GM06990 (cell line): ENCODE results near the gene MORC2.

Experiments used
- DNase-seq: peaks from one replicate; pipeline ENCODE4 v3.0.0-alpha.2; 2011; ENCODE audit not compliant: insufficient read length; ENCODE audit errors: extremely low read depth
- H3K27me3 ChIP-seq: replicated peaks from 2 replicates; pipeline ENCODE4 v1.6.0; 2011; ENCODE audit warnings: low read length; ENCODE audit not compliant: control insufficient read depth, insufficient read depth
- H3K36me3 ChIP-seq: 2 replicates; pipeline ENCODE4 v1.5.1; 2011; ENCODE audit warnings: low read length; ENCODE audit not compliant: control insufficient read depth, insufficient read depth
- H3K4me3 ChIP-seq: replicated peaks from 2 replicates; pipeline ENCODE4 v1.5.1; 2011; ENCODE audit warnings: low read depth, mild to moderate bottlenecking, control low read depth, low read length
- TF ChIP-seq, protein P1 (sequence below): IDR thresholded peaks from 2 replicates; pipeline ENCODE4 v1.5.1; 2011; ENCODE audit warnings: low read length, control low read depth, mild to moderate bottlenecking, inconsistent platforms; ENCODE audit not compliant: insufficient read depth, poor library complexity, severe bottlenecking

MORC2 gene

DNA sequence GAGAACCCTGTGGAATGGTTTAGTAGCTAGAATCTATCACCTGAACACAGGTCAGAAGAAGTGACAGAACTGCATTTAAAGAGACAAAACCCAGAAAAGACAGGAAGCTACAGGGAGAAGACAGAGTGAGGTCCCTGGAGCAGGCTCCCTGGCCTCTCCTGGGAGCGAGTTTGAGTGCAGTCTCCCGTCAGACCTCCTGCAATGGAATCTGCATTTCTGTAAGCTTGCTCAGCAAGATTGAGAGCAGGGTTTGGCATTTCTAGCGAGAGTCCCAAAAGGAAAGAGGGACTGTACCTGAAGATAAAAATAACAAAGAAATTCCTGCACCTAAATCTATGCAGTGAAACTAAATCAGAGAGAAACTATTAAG, 74.2 kb downstream of the MORC2 start:
- H3K27me3 ChIP-seq, result no peaks in the 10 kb centered on the region
- TF ChIP-seq, protein P1, sequence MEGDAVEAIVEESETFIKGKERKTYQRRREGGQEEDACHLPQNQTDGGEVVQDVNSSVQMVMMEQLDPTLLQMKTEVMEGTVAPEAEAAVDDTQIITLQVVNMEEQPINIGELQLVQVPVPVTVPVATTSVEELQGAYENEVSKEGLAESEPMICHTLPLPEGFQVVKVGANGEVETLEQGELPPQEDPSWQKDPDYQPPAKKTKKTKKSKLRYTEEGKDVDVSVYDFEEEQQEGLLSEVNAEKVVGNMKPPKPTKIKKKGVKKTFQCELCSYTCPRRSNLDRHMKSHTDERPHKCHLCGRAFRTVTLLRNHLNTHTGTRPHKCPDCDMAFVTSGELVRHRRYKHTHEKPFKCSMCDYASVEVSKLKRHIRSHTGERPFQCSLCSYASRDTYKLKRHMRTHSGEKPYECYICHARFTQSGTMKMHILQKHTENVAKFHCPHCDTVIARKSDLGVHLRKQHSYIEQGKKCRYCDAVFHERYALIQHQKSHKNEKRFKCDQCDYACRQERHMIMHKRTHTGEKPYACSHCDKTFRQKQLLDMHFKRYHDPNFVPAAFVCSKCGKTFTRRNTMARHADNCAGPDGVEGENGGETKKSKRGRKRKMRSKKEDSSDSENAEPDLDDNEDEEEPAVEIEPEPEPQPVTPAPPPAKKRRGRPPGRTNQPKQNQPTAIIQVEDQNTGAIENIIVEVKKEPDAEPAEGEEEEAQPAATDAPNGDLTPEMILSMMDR, result no peak
- no peak overlapping the region for H3K4me3 ChIP-seq
- no peaks in the 10 kb centered on the region for H3K36me3 ChIP-seq
- no peak for DNase-seq

DNA sequence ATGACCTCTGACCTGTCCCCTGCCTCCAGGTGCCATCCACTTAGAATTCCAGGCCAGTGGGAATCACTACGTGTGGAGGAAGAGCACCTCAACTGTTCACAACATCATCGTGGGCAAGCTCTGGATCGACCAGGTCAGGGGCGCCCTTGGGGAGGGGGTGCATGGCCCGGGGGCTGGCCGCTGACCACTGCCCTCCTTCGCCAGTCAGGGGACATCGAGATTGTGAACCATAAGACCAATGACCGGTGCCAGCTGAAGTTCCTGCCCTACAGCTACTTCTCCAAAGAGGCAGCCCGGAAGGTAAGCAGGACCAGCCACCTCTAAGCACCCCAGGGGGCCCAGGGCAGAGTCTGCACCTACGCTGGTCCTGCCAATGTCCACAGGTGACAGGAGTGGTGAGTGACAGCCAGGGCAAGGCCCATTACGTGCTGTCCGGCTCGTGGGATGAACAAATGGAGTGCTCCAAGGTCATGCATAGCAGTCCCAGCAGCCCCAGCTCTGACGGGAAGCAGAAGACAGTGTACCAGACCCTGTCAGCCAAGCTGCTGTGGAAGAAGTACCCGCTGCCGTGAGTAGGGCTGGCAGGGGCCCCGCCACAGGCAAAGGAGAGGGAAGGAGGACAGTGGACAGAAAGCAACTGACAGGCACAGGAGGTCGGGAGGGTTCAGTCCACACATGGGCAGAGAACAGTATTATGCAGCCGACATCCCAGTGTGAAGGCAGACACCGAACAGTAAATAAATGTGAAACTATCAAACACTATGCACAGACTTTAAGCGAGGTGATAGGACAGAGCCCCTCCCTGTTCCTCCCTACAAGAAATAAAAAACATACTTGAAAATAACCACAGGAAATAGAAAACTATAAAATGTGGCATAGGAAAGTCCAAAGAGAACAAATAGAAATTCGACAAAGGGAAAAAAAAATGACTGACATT, 74.9 kb downstream of the MORC2 start:
- no peak for DNase-seq
- H3K4me3 ChIP-seq, result no peak overlapping the region
- no peaks in the 10 kb centered on the region for H3K36me3 ChIP-seq
- TF ChIP-seq, protein P1, result no peak
- no peaks in the 10 kb centered on the region for H3K27me3 ChIP-seq

DNA sequence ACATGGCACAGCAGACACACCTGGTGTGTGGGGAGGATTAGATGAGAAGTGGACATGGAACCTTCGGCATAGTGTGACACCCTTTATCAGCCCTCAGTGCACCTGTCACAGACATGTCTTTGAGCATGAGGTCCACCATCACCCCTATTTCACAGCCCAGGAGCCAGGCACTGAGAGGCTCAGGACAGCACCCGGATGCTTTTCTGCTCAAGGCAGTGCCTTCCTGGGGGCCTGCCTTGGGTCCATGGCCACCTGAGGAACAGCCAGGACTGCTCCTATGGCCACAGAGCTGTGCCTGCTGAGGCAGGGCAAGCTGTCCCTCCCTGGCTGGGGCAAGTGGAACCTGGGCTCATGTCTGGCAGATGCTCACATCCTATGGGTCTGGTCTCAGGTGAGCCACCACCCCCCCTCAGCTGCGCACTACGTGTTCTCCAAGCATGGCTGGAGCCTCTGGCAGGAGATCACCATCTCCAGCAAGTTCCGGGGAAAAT, 75.8 kb downstream of the MORC2 start:
- DNase-seq, result no peak
- TF ChIP-seq, protein P1, result no peak
- Histone ChIP-seq H3K27me3 (no peaks in the 10 kb centered on the region; the same call in 1 of the 2 replicates), H3K4me3 (no peak overlapping the region), H3K36me3 (no peaks in the 10 kb centered on the region)

DNA sequence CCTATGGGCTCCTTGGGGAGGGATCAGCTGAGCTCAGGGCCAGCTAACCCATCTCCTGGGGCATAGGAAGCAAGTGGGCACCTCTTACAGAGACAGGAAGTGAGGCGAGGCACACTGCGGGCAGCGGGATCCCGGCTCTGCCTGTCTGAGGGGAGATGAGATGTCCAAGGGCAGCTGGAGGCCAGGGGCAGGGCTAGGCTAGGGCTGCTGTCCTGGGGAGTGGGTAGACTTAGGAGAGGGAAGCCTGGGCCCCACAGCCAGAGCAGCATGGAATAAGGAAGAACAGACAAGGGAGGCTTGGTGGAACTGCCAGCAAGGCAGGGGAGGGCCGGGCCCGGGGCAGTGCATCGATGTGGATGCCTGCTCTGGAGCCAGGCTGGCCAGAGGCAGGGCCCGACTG, 76.3 kb downstream of the MORC2 start:
- DNase-seq, result no peak
- TF ChIP-seq, protein P1, result no peak
- no peak overlapping the region for H3K4me3 ChIP-seq
- H3K27me3 ChIP-seq, result no peaks in the 10 kb centered on the region; the same call in 1 of the 2 replicates
- no peaks in the 10 kb centered on the region for H3K36me3 ChIP-seq

DNA sequence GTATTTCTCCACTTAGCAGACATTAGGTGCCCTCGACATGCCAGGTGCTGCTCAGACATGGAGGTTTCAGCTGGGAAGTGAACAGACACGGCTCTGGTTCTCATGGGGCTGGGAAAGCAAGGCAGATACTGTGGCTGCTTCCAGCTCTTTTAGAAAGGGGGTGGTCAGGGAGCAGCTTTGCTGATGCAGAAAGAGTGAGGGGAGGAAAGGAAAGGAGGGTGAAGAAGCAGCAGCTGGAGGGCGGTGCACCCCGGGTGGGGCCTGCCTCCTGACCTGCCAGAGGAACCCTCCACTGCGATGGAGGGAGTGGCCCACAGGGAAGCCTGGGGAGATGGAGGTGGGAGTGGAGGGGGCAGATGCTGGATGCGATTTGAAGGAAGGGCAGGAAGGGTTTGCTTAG, 76.8 kb downstream of the MORC2 start:
- DNase-seq, result no peak
- Histone ChIP-seq H3K36me3 (no peaks in the 10 kb centered on the region), H3K27me3 (no peaks in the 10 kb centered on the region; the same call in 1 of the 2 replicates), H3K4me3 (no peak overlapping the region)
- TF ChIP-seq, protein P1, result no peak
